Measurements from ENCODE around the gene XRCC5. TPM values are rescaled to one million over a fixed set of nuclear protein-coding genes. Genes with fewer than 3 reads are reported as not detected.

XRCC5 gene
- total and polyA plus RNA-seq, 2 of the 8 experiments (the other 6 are each of a cell fraction or from before 2014, with no cell fraction given), result 308 to 644 TPM

GRCh38 chr2:216235462-216235861 lies 126.3 kb downstream of the XRCC5 start:
- H3K79me2 ChIP-seq (ENCODE audit: control insufficient read depth in 1 of 2, insufficient read depth in 2 of 2, low read length in 2 of 2), result no peaks in the 10 kb centered on the region
- H3K27ac ChIP-seq (ENCODE audit: low read depth, low read length), result no peak overlapping the region
- no peaks in the 10 kb centered on the region for H3K36me3 ChIP-seq (ENCODE audit: control insufficient read depth in 2 of 4, insufficient read depth in 4 of 4, low read length in 3 of 4)
- H2BK120ac ChIP-seq (replicated peaks; ENCODE audit: low read depth, low read length), result no peak overlapping the region
- H2AFZ ChIP-seq (ENCODE audit: low read length), result no peak overlapping the region
- no peak overlapping the region for H3K23ac ChIP-seq (ENCODE audit: insufficient read length)
- H3K23me2 ChIP-seq (ENCODE audit: low read depth, low read length), result no peaks in the 10 kb centered on the region
- H4K20me1 ChIP-seq (replicated peaks in 1 of 2; ENCODE audit: control insufficient read depth in 1 of 2, insufficient read depth in 2 of 2, low read length in 2 of 2), result no peaks in the 10 kb centered on the region
- H3K14ac ChIP-seq (ENCODE audit: insufficient read length), result no peak overlapping the region
- H3K4ac ChIP-seq (replicated peaks; ENCODE audit: insufficient read length, low read depth, low read length), result no peak overlapping the region
- no peak overlapping the region for H2BK20ac ChIP-seq (ENCODE audit: low read length)
- 78% methylated on average over 2 of the region's 2 CpGs; no CpG with 5 or more reads in 1 of the 2 experiments for WGBS, 2 experiments (ENCODE audit: extremely low coverage in 1 of 2, insufficient coverage in 1 of 2, insufficient read length in 1 of 2, insufficient replicate concordance in 2 of 2, low coverage in 1 of 2, low lambda C conversion rate in 2 of 2, missing lambda C conversion rate in 1 of 2)
- no peak for FAIRE-seq
- ChIA-PET POLR2A (ENCODE audit: partially characterized antibody) (interaction anchor here (1.9 kb wide), 1 partner anchor 12 kb away, joined by 5 read pairs; no protein-coding TSS in a partner anchor), CTCF (ENCODE audit: partially characterized antibody) (interaction anchor here (1.2 to 2.9 kb wide), 2 partner anchors 13 to 47 kb away, joined by 3 to 10 read pairs; no protein-coding TSS in a partner anchor)
- H4K91ac ChIP-seq (replicated peaks; ENCODE audit: insufficient read length, low read length), result no peak overlapping the region
- no peak overlapping the region for H3K4me3 ChIP-seq (ENCODE audit: extremely low read depth in 1 of 4, insufficient read depth in 2 of 4, low read depth in 3 of 4, low read length in 4 of 4)
- H3K56ac ChIP-seq (replicated peaks; ENCODE audit: insufficient read length, low read depth, low read length), result no peak overlapping the region
- H3K9me3 ChIP-seq (ENCODE audit: insufficient read depth in 2 of 2, low read depth in 1 of 2, low read length in 1 of 2), result peaks cover 0 to 3% of the 10 kb centered on the region in 2 experiments; a peak in 1 of 4 replicates
- H3K27me3 ChIP-seq (replicated peaks in 1 of 4; ENCODE audit: control insufficient read depth in 3 of 4, extremely low read depth in 1 of 4, insufficient read depth in 3 of 4, low read length in 3 of 4), result no peaks in the 10 kb centered on the region
- no peak overlapping the region for H2BK12ac ChIP-seq (ENCODE audit: low read depth, low read length)
- no peak overlapping the region for H2BK5ac ChIP-seq (ENCODE audit: low read depth, low read length)
- no peak overlapping the region for H4K8ac ChIP-seq (ENCODE audit: extremely low read depth, insufficient read depth, low read length)
- no peak overlapping the region for H2BK15ac ChIP-seq (ENCODE audit: low read length)
- no peaks in the 10 kb centered on the region for H3K4me1 ChIP-seq (replicated peaks in 1 of 4; ENCODE audit: control insufficient read depth in 3 of 4, insufficient read depth in 4 of 4, low read length in 3 of 4)
- no peak for DNase-seq (ENCODE audit: low read depth in 1 of 2, low spot score in 2 of 2)
- H3K79me1 ChIP-seq (ENCODE audit: low read depth, low read length), result no peaks in the 10 kb centered on the region
- no peak overlapping the region for H4K5ac ChIP-seq (ENCODE audit: insufficient read length, low read depth, low read length)
- H3K9ac ChIP-seq (replicated peaks in 1 of 4; ENCODE audit: extremely low read depth in 1 of 4, low read depth in 3 of 4, low read length in 3 of 4), result no peak overlapping the region
- no peak overlapping the region for H3K18ac ChIP-seq (ENCODE audit: extremely low read depth, low read length)
- no peak overlapping the region for H2AK5ac ChIP-seq (ENCODE audit: low read depth, low read length)
- H3K4me2 ChIP-seq (ENCODE audit: insufficient read depth in 1 of 2, low read depth in 2 of 2, low read length in 2 of 2), result no peak overlapping the region
- TF ChIP-seq CHD1 (IDR thresholded peaks at IDR 0.05; ENCODE audit: low read depth, low read length) (no peak), CTCF (IDR thresholded peaks at IDR 0.05; ENCODE audit: control extremely low read depth in 1 of 3, insufficient read depth in 1 of 3, low read depth in 1 of 3, low read length in 3 of 3) (no peak), TAF1 (IDR thresholded peaks at IDR 0.05; ENCODE audit: low read depth, low read length) (no peak), EZH2 (IDR thresholded peaks at IDR 0.05; ENCODE audit: low read depth, low read length, severe bottlenecking) (no peak), TEAD4 (IDR thresholded peaks at IDR 0.05; ENCODE audit: low read depth, low read length) (no peak)
- TF ChIP-seq, protein P1, sequence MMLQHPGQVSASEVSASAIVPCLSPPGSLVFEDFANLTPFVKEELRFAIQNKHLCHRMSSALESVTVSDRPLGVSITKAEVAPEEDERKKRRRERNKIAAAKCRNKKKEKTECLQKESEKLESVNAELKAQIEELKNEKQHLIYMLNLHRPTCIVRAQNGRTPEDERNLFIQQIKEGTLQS (IDR thresholded peaks at IDR 0.05; ENCODE audit: insufficient read depth, low read depth, low read length), result no peak
- TF ChIP-seq, protein P2, sequence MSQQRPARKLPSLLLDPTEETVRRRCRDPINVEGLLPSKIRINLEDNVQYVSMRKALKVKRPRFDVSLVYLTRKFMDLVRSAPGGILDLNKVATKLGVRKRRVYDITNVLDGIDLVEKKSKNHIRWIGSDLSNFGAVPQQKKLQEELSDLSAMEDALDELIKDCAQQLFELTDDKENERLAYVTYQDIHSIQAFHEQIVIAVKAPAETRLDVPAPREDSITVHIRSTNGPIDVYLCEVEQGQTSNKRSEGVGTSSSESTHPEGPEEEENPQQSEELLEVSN (IDR thresholded peaks at IDR 0.05), result no peak
- TF ChIP-seq, protein P3, sequence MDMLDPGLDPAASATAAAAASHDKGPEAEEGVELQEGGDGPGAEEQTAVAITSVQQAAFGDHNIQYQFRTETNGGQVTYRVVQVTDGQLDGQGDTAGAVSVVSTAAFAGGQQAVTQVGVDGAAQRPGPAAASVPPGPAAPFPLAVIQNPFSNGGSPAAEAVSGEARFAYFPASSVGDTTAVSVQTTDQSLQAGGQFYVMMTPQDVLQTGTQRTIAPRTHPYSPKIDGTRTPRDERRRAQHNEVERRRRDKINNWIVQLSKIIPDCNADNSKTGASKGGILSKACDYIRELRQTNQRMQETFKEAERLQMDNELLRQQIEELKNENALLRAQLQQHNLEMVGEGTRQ (IDR thresholded peaks at IDR 0.05; ENCODE audit: low read length), result no peak

All from H1 (cell line).